OCI-LY7 (cell line): Measurements from ENCODE around the gene AMPH.

Source experiments
- EZH2phosphoT487 ChIP-seq: fragments of 200-600 bp; sonication (generic); IDR thresholded peaks from 2 replicates; pipeline ENCODE4 v1.6.1; 2018; ENCODE audit warnings: low read depth, borderline replicate concordance, mild to moderate bottlenecking, mixed run types, antibody characterized with exemption, low read length, moderate library complexity, mixed read lengths
- TF ChIP-seq, protein P1 (sequence below): fragments of 200-600 bp; sonication (generic); conservative IDR thresholded peaks from 2 replicates; pipeline ENCODE4 v1.5.1; 2014; ENCODE audit warnings: mild to moderate bottlenecking, antibody characterized with exemption, low read length, moderate library complexity, mixed read lengths

DNA sequence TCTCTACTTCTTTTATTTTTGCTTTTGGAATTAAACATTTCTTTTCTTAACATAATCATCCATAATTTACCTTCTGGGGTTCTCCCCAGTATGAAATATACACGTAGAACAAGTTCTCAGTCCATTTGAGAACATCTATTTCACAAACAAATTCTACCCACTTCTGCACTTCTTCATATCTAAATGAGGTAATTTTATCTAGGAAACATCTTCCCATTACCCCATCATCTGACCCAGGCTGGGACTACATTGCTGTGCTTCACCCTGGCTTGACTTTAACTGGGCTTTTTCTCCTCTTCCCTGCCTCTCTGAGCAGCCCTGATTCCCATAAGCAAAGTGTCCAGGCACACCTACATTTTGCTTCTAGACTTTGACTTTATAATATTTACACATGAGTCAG lies 43.3 kb upstream of the AMPH start:
- TF ChIP-seq, protein P1, sequence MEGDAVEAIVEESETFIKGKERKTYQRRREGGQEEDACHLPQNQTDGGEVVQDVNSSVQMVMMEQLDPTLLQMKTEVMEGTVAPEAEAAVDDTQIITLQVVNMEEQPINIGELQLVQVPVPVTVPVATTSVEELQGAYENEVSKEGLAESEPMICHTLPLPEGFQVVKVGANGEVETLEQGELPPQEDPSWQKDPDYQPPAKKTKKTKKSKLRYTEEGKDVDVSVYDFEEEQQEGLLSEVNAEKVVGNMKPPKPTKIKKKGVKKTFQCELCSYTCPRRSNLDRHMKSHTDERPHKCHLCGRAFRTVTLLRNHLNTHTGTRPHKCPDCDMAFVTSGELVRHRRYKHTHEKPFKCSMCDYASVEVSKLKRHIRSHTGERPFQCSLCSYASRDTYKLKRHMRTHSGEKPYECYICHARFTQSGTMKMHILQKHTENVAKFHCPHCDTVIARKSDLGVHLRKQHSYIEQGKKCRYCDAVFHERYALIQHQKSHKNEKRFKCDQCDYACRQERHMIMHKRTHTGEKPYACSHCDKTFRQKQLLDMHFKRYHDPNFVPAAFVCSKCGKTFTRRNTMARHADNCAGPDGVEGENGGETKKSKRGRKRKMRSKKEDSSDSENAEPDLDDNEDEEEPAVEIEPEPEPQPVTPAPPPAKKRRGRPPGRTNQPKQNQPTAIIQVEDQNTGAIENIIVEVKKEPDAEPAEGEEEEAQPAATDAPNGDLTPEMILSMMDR: no peak
- TF ChIP-seq EZH2phosphoT487: no peak
